ENCODE data around the gene ACAA2. TPM values are rescaled to one million over a fixed set of nuclear protein-coding genes. Genes with fewer than 3 reads are reported as not detected.

ACAA2 gene
- total and polyA plus RNA-seq, 2 experiments from 2014 or later: 91.1 to 126 TPM

DNA sequence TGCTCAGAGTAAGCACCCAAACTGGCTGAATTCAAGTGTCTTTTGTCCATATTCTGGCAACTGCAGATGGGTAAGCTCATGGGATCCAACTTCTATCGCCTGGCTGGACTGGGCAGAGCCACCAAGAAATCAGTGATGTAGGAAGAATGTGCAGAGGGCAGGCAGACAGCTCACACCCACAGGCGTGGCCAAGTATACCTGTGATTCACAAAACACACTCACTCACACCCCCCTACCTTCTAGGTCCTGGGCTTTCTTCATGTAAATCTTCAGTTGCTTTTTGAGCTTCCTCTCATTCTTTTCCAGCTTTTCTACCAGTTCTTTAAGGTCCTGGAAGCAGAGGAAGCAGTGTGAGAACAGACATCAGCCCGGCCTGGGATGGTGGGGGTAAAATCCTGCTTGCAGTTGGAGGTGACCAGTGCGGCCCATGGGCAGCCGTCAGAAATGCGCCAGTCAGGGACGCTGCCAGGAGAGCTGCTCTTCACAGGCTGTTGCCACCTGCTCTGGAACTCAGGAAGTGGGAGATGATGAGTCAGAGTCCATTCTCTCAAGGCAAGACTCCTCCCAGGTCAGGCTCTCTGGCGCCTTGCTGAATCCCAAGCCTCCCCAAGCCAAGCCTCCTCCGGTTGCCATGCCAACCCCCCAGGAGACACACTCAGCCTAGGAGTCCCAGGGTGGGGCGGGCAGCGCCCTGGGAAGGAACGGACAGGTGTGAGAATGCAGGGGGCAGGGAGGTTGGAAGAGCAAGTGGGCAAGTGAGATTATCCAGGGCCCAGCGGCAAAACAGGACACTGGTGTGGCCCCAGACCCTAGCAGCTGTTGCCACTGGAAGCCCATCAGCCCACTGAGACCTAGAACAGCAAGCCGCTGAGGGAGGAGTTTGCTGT lies 36.2 kb upstream of the ACAA2 start:
- no peaks in the 10 kb centered on the region; the same call in 2 of the 3 replicates for H3K36me3 Mint-ChIP-seq (ENCODE audit: low read depth)
- peaks cover 8% of the 10 kb centered on the region for H3K27me3 Mint-ChIP-seq (ENCODE audit: insufficient read depth, low read depth, poor library complexity)
- ATAC-seq: peak; percentile 86
- Histone ChIP-seq H3K4me3 (no peak overlapping the region), H3K27ac (ENCODE audit: low read depth) (no peak overlapping the region), H3K79me2 (replicated peaks; ENCODE audit: insufficient read depth) (no peaks in the 10 kb centered on the region), H3K36me3 (ENCODE audit: insufficient read depth) (no peaks in the 10 kb centered on the region), H3K27me3 (ENCODE audit: insufficient read depth) (no peaks in the 10 kb centered on the region), H4K20me1 (replicated peaks; ENCODE audit: insufficient read depth) (no peaks in the 10 kb centered on the region), H3K4me2 (no peak overlapping the region), H3K4me1 (ENCODE audit: insufficient read depth) (no peaks in the 10 kb centered on the region), H3K9me2 (ENCODE audit: insufficient read depth) (no peaks in the 10 kb centered on the region), H3F3A (replicated peaks; ENCODE audit: low read depth) (no peaks in the 10 kb centered on the region), H2AFZ (no peak overlapping the region)
- peaks cover 33% of the 10 kb centered on the region for H3K4me1 Mint-ChIP-seq
- DNase-seq (ENCODE audit: low spot score): peak; percentile 70
- H3K9me3 Mint-ChIP-seq: no peaks in the 10 kb centered on the region
- TF ChIP-seq ZNF114 (CRISPR knock-in tag; IDR thresholded peaks at IDR 0.05): no peak
- TF ChIP-seq POLR2AphosphoS5 (IDR thresholded peaks at IDR 0.05; ENCODE audit: low read depth): no peak
- TF ChIP-seq, protein P1, sequence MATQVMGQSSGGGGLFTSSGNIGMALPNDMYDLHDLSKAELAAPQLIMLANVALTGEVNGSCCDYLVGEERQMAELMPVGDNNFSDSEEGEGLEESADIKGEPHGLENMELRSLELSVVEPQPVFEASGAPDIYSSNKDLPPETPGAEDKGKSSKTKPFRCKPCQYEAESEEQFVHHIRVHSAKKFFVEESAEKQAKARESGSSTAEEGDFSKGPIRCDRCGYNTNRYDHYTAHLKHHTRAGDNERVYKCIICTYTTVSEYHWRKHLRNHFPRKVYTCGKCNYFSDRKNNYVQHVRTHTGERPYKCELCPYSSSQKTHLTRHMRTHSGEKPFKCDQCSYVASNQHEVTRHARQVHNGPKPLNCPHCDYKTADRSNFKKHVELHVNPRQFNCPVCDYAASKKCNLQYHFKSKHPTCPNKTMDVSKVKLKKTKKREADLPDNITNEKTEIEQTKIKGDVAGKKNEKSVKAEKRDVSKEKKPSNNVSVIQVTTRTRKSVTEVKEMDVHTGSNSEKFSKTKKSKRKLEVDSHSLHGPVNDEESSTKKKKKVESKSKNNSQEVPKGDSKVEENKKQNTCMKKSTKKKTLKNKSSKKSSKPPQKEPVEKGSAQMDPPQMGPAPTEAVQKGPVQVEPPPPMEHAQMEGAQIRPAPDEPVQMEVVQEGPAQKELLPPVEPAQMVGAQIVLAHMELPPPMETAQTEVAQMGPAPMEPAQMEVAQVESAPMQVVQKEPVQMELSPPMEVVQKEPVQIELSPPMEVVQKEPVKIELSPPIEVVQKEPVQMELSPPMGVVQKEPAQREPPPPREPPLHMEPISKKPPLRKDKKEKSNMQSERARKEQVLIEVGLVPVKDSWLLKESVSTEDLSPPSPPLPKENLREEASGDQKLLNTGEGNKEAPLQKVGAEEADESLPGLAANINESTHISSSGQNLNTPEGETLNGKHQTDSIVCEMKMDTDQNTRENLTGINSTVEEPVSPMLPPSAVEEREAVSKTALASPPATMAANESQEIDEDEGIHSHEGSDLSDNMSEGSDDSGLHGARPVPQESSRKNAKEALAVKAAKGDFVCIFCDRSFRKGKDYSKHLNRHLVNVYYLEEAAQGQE (IDR thresholded peaks at IDR 0.05; ENCODE audit: unreplicated experiment): no peak
- no peak for TF ChIP-seq JUNB (IDR thresholded peaks at IDR 0.05; ENCODE audit: unreplicated experiment)
- no peak overlapping the region for H3K27ac Mint-ChIP-seq
- no peak overlapping the region for H3K4me3 Mint-ChIP-seq

DNA sequence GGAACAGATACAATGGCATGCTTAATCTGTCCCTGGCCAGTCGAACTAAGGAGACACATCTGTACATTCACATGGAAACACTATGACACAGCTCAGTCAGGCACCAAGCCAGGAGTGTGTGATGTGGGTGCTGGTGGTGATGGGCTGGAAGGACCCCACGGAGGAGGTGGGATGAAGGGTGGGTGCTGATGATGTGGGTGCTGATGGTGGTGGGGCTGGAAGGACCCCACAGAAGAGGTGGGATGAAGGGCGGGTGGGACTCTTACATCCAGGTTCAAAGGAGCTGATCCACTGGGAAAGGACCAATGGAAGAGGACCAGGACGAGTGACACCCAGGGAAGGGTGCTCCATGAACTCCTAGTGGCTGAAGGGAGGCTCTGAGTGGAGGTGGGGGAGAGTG lies 34.8 kb upstream of the ACAA2 start:
- no peak for ATAC-seq

More for the DNA sequence above, 34.8 kb upstream of the ACAA2 start:
- Mint-ChIP-seq H3K4me1 (peaks cover 35% of the 10 kb centered on the region), H3K27ac (no peak overlapping the region), H3K4me3 (no peak overlapping the region), H3K36me3 (ENCODE audit: low read depth) (no peaks in the 10 kb centered on the region; the same call in 2 of the 3 replicates), H3K27me3 (ENCODE audit: insufficient read depth, low read depth, poor library complexity) (peaks cover 8% of the 10 kb centered on the region), H3K9me3 (no peaks in the 10 kb centered on the region)
- no peaks in the 10 kb centered on the region for H3F3A ChIP-seq (replicated peaks; ENCODE audit: low read depth)
- no peaks in the 10 kb centered on the region for H3K36me3 ChIP-seq (ENCODE audit: insufficient read depth)
- no peak overlapping the region for H3K4me2 ChIP-seq
- no peak overlapping the region for H2AFZ ChIP-seq
- TF ChIP-seq EZH2phosphoT487 (IDR thresholded peaks at IDR 0.05; ENCODE audit: unreplicated experiment) (no peak), CREB1 (CRISPR knock-in tag; IDR thresholded peaks at IDR 0.05; ENCODE audit: low read depth) (no peak)
- TF ChIP-seq, protein P2, sequence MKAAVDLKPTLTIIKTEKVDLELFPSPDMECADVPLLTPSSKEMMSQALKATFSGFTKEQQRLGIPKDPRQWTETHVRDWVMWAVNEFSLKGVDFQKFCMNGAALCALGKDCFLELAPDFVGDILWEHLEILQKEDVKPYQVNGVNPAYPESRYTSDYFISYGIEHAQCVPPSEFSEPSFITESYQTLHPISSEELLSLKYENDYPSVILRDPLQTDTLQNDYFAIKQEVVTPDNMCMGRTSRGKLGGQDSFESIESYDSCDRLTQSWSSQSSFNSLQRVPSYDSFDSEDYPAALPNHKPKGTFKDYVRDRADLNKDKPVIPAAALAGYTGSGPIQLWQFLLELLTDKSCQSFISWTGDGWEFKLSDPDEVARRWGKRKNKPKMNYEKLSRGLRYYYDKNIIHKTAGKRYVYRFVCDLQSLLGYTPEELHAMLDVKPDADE (IDR thresholded peaks at IDR 0.05): no peak
- H3K27ac ChIP-seq (ENCODE audit: low read depth): no peak overlapping the region
- H3K79me2 ChIP-seq (replicated peaks; ENCODE audit: insufficient read depth): no peaks in the 10 kb centered on the region
- no peaks in the 10 kb centered on the region for H3K4me1 ChIP-seq (ENCODE audit: insufficient read depth)
- no peaks in the 10 kb centered on the region for H3K27me3 ChIP-seq (ENCODE audit: insufficient read depth)
- H4K20me1 ChIP-seq (replicated peaks; ENCODE audit: insufficient read depth): no peaks in the 10 kb centered on the region
- DNase-seq (ENCODE audit: low spot score): no peak
- no peak overlapping the region for H3K4me3 ChIP-seq
- H3K9me2 ChIP-seq (ENCODE audit: insufficient read depth): no peaks in the 10 kb centered on the region

All from GM23338 (cell line).